Peyer's patch (tissue), 4 donors: ENCODE data around the gene ACTR5.

ENCODE experiments used
- POLR2A ChIP-seq, 2 donors: fragments of 450-650 bp; IDR thresholded peaks; one replicate each; pipeline ENCODE4 v1.5.1; 2017; ENCODE audit warnings: antibody characterized with exemption in 2 of 2, mild to moderate bottlenecking in 2 of 2, moderate library complexity in 2 of 2
- TF ChIP-seq, protein P1 (sequence below), 6 experiments: fragments of 450-650 bp in 4 of 6; fragments of 200-600 bp in 2 of 6; sonication (generic) in 1 of 6; IDR thresholded peaks; one replicate each; pipeline ENCODE4 v1.5.1; 2017 to 2019; ENCODE audit warnings: antibody characterized with exemption in 6 of 6, mild to moderate bottlenecking in 3 of 6, moderate library complexity in 1 of 6

DNA sequence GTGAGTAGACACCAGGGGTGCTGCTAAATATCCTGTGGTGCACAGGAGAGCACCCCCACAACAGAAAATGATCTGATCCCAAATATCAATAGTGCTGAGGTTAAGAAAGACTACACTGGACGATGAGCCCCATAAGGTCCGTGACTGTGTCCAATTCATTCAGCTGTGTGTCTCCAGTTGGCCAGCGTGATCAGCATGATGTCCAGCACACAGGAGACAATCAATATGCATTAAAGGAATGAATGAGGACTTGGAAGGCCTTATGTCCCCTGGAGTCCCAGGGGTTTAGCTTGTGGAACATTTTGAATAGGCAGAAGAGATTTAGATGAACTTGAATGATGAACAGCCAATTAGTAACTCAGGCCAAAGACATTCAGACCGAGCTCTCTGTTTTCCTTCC lies 63.5 kb downstream of the ACTR5 start:
- TF ChIP-seq POLR2A (IDR thresholded peaks at IDR 0.05), result no peak
- TF ChIP-seq, protein P1, sequence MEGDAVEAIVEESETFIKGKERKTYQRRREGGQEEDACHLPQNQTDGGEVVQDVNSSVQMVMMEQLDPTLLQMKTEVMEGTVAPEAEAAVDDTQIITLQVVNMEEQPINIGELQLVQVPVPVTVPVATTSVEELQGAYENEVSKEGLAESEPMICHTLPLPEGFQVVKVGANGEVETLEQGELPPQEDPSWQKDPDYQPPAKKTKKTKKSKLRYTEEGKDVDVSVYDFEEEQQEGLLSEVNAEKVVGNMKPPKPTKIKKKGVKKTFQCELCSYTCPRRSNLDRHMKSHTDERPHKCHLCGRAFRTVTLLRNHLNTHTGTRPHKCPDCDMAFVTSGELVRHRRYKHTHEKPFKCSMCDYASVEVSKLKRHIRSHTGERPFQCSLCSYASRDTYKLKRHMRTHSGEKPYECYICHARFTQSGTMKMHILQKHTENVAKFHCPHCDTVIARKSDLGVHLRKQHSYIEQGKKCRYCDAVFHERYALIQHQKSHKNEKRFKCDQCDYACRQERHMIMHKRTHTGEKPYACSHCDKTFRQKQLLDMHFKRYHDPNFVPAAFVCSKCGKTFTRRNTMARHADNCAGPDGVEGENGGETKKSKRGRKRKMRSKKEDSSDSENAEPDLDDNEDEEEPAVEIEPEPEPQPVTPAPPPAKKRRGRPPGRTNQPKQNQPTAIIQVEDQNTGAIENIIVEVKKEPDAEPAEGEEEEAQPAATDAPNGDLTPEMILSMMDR (IDR thresholded peaks at IDR 0.05), result no peak
